SK-N-SH treated with all-trans-retinoic acid at 6 μM for 48 hours (cell line): ENCODE results near the gene KIAA1210.

Source experiments
- ISL1 ChIP-seq: fragments of 250-450 bp; sonication (Bioruptor Pico); IDR thresholded peaks from 2 replicates; pipeline ENCODE4 v2.1.2; 2022; ENCODE audit warnings: mild to moderate bottlenecking, moderate library complexity
- OSR1 ChIP-seq: fragments of 250-450 bp; sonication (Bioruptor Pico); IDR thresholded peaks from 2 replicates; pipeline ENCODE4 v1.8.0; 2022; ENCODE audit warnings: moderate library complexity, mild to moderate bottlenecking, inconsistent platforms
- PPARA ChIP-seq: fragments of 250-450 bp; sonication (Bioruptor Pico); IDR thresholded peaks from 2 replicates; pipeline ENCODE4 v1.5.0; 2020; ENCODE audit warnings: mild to moderate bottlenecking, borderline replicate concordance
- RARB ChIP-seq: fragments of 250-450 bp; sonication (Bioruptor Pico); IDR thresholded peaks from 2 replicates; pipeline ENCODE4 v1.8.0; 2021; ENCODE audit warnings: mild to moderate bottlenecking, moderate library complexity
- SNAI2 ChIP-seq: fragments of 250-450 bp; sonication (Bioruptor Pico); IDR thresholded peaks from 2 replicates; pipeline ENCODE4 v1.5.0; 2020; ENCODE audit warnings: mild to moderate bottlenecking, moderate library complexity
- ZC3H10 ChIP-seq: fragments of 250-450 bp; sonication (Bioruptor Pico); IDR thresholded peaks from 2 replicates; pipeline ENCODE4 v1.5.1; 2021; ENCODE audit warnings: mild to moderate bottlenecking, moderate library complexity
- ZFP3 ChIP-seq: fragments of 250-450 bp; sonication (Bioruptor Pico); IDR thresholded peaks from 2 replicates; pipeline ENCODE4 v1.5.0; 2020; ENCODE audit warnings: mild to moderate bottlenecking, moderate library complexity
- ZFP30 ChIP-seq: fragments of 450-650 bp; formaldehyde crosslinking; IDR thresholded peaks from 2 replicates; pipeline ENCODE4 v1.5.0; 2022; ENCODE audit warnings: mild to moderate bottlenecking, moderate library complexity
- ZNF8 ChIP-seq: fragments of 450-650 bp; formaldehyde crosslinking; IDR thresholded peaks from 2 replicates; pipeline ENCODE4 v1.5.0; 2020; ENCODE audit warnings: mild to moderate bottlenecking, moderate library complexity
- TF ChIP-seq, protein P1 (sequence below): fragments of 250-450 bp; sonication (Bioruptor Pico); IDR thresholded peaks from 2 replicates; pipeline ENCODE4 v1.8.0; 2020; ENCODE audit warnings: mild to moderate bottlenecking, moderate library complexity, borderline replicate concordance
- TF ChIP-seq, protein P2 (sequence below): fragments of 250-450 bp; sonication (Bioruptor Pico); IDR thresholded peaks from 2 replicates; pipeline ENCODE4 v1.5.1; 2020; ENCODE audit warnings: low read depth, mild to moderate bottlenecking, moderate library complexity

DNA sequence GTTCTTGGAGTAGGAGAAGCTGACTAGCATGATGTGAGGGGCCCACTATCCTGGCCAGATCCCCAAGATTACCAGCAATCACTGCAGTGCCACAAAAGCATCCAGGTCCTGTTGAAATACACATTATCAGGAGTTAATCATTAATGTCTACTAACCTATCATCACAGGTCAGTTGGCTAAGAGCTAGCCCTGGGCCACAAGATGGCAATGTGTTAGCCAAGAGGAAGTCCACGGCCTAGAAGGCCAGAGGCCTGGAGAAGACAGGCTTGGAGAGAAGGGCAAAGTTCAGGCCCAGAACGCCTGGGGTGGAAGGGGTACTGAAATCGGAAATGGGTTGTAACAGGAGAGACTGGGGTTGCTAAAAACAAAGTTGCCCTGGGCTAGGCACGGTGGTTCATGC lies 19.9 kb upstream of the KIAA1210 start:
- no peak for TF ChIP-seq PPARA
- TF ChIP-seq SNAI2 (CRISPR knock-in tag), result no peak
- no peak for TF ChIP-seq ZFP30 (CRISPR knock-in tag)
- TF ChIP-seq, protein P1, sequence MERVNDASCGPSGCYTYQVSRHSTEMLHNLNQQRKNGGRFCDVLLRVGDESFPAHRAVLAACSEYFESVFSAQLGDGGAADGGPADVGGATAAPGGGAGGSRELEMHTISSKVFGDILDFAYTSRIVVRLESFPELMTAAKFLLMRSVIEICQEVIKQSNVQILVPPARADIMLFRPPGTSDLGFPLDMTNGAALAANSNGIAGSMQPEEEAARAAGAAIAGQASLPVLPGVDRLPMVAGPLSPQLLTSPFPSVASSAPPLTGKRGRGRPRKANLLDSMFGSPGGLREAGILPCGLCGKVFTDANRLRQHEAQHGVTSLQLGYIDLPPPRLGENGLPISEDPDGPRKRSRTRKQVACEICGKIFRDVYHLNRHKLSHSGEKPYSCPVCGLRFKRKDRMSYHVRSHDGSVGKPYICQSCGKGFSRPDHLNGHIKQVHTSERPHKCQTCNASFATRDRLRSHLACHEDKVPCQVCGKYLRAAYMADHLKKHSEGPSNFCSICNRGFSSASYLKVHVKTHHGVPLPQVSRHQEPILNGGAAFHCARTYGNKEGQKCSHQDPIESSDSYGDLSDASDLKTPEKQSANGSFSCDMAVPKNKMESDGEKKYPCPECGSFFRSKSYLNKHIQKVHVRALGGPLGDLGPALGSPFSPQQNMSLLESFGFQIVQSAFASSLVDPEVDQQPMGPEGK, result no peak
- TF ChIP-seq ZFP3 (CRISPR knock-in tag), result no peak
- no peak for TF ChIP-seq ISL1 (CRISPR knock-in tag)
- TF ChIP-seq, protein P2, sequence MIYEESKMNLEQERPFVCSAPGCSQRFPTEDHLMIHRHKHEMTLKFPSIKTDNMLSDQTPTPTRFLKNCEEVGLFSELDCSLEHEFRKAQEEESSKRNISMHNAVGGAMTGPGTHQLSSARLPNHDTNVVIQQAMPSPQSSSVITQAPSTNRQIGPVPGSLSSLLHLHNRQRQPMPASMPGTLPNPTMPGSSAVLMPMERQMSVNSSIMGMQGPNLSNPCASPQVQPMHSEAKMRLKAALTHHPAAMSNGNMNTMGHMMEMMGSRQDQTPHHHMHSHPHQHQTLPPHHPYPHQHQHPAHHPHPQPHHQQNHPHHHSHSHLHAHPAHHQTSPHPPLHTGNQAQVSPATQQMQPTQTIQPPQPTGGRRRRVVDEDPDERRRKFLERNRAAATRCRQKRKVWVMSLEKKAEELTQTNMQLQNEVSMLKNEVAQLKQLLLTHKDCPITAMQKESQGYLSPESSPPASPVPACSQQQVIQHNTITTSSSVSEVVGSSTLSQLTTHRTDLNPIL (CRISPR knock-in tag), result no peak
- TF ChIP-seq ZNF8 (CRISPR knock-in tag), result no peak
- no peak for TF ChIP-seq RARB (CRISPR knock-in tag)
- no peak for TF ChIP-seq ZC3H10 (CRISPR knock-in tag)
- no peak for TF ChIP-seq OSR1 (CRISPR knock-in tag)
